GM23248 (cell line): ENCODE results near the gene N4BP2. TPM values are rescaled to one million over a fixed set of nuclear protein-coding genes. Genes with fewer than 3 reads are reported as not detected.

ENCODE experiments used
- DNase-seq: peaks from one replicate; pipeline ENCODE4 v3.0.0-alpha.2; 2015
- H2AFZ ChIP-seq: fragments of 200-600 bp; sonication (generic); 2 replicates; pipeline ENCODE4 v1.6.1; 2016; ENCODE audit warnings: antibody characterized with exemption
- H3F3A ChIP-seq: fragments of 200-600 bp; sonication (generic); 2 replicates; pipeline ENCODE4 v1.6.1; 2016; ENCODE audit warnings: mild to moderate bottlenecking, antibody characterized with exemption, mixed run types; ENCODE audit not compliant: insufficient read depth
- H3K27ac ChIP-seq: fragments of 200-600 bp; sonication (generic); 2 replicates; pipeline ENCODE4 v1.5.1; 2016; ENCODE audit warnings: mild to moderate bottlenecking
- H3K27me3 ChIP-seq: fragments of 200-600 bp; sonication (generic); replicated peaks from 2 replicates; pipeline ENCODE4 v1.6.1; 2016; ENCODE audit warnings: mild to moderate bottlenecking; ENCODE audit not compliant: insufficient read depth
- H3K36me3 ChIP-seq: fragments of 200-600 bp; sonication (generic); 2 replicates; pipeline ENCODE4 v1.6.1; 2016; ENCODE audit warnings: low read depth, mild to moderate bottlenecking
- H3K4me1 ChIP-seq: fragments of 200-600 bp; sonication (generic); 2 replicates; pipeline ENCODE4 v1.6.1; 2016; ENCODE audit warnings: mild to moderate bottlenecking; ENCODE audit not compliant: insufficient read depth
- H3K4me2 ChIP-seq: fragments of 200-600 bp; sonication (generic); one replicate; pipeline ENCODE4 v1.6.1; 2016; ENCODE audit warnings: mild to moderate bottlenecking; ENCODE audit not compliant: unreplicated experiment
- H3K4me3 ChIP-seq: fragments of 200-600 bp; sonication (generic); 2 replicates; pipeline ENCODE4 v1.5.1; 2016; ENCODE audit warnings: mild to moderate bottlenecking
- H3K79me2 ChIP-seq: fragments of 200-600 bp; sonication (generic); 2 replicates; pipeline ENCODE4 v1.6.1; 2016; ENCODE audit warnings: mild to moderate bottlenecking; ENCODE audit not compliant: insufficient read depth
- H3K9ac ChIP-seq: fragments of 200-600 bp; sonication (generic); 2 replicates; pipeline ENCODE4 v1.6.1; 2016; ENCODE audit warnings: mild to moderate bottlenecking
- H3K9me2 ChIP-seq: fragments of 200-600 bp; sonication (generic); 2 replicates; pipeline ENCODE4 v1.6.1; 2016; ENCODE audit warnings: mixed run types, mild to moderate bottlenecking, moderate library complexity; ENCODE audit not compliant: insufficient read depth
- H3K9me3 ChIP-seq: fragments of 200-600 bp; sonication (generic); one replicate; pipeline ENCODE4 v1.6.1; 2017; ENCODE audit warnings: low read depth
- H4K20me1 ChIP-seq: fragments of 200-600 bp; sonication (generic); 2 replicates; pipeline ENCODE4 v1.6.0; 2016; ENCODE audit not compliant: insufficient read depth
- EZH2 ChIP-seq: fragments of 200-600 bp; sonication (generic); IDR thresholded peaks from 2 replicates; pipeline ENCODE4 v1.6.1; 2018; ENCODE audit warnings: antibody characterized with exemption, mild to moderate bottlenecking; ENCODE audit not compliant: insufficient read depth, poor library complexity, severe bottlenecking
- EZH2phosphoT487 ChIP-seq: fragments of 200-600 bp; sonication (generic); IDR thresholded peaks from 2 replicates; pipeline ENCODE4 v1.6.1; 2018; ENCODE audit warnings: antibody characterized with exemption, moderate library complexity, mild to moderate bottlenecking, low read depth; ENCODE audit not compliant: insufficient read depth
- WGBS, 2 experiments: methylation state at CpG; one replicate each; pipeline ENCODE4 v1.1.6; 2015 to 2017; ENCODE audit warnings: low lambda C conversion rate in 2 of 2, low coverage in 1 of 2; ENCODE audit errors: missing lambda C conversion rate in 2 of 2; 5-methylcytosine and 5-hydroxymethylcytosine counted together
- in situ Hi-C: fragments of 300-500 bp; cut with MboI; formaldehyde crosslinking; loops from 2 replicates; pipeline ENCODE4 v1.15.0; 2020
- polyA plus RNA-seq: library from polyadenylated mRNA; unstranded; fragments of >200 nt; fragmentation: Nextera tagmentation; extraction: Ambion mirVana; gene quantifications from 2 replicates; pipeline ENCODE4 v1.2.1, GENCODE V29; 2016
- total RNA-seq: library from RNA; depleted of rRNA; stranded (reverse); fragments of >200 nt; shearing (Covaris generic); gene quantifications from 2 replicates; pipeline ENCODE4 v1.2.3, GENCODE V29; 2014

The N4BP2 gene
- total and polyA plus RNA-seq, 2 experiments from 2014 or later = 3.2 to 3.7 TPM

GRCh38 chr4:40032785-40033184, 23.9 kb upstream of the N4BP2 start:
- 75 to 79% methylated on average over 12 to 22 of the region's 22 CpGs for WGBS, 2 experiments
- Histone ChIP-seq H3K27ac (no peak overlapping the region), H3K79me2 (no peaks in the 10 kb centered on the region), H3K9me2 (no peaks in the 10 kb centered on the region), H3K9me3 (no peaks in the 10 kb centered on the region), H3K4me3 (no peak overlapping the region), H3F3A (no peaks in the 10 kb centered on the region), H3K27me3 (no peaks in the 10 kb centered on the region), H4K20me1 (no peaks in the 10 kb centered on the region), H3K4me1 (no peaks in the 10 kb centered on the region), H3K36me3 (no peaks in the 10 kb centered on the region), H3K9ac (no peak overlapping the region), H3K4me2 (no peak overlapping the region), H2AFZ (no peak overlapping the region)
- in situ Hi-C loops = no loop called here
- TF ChIP-seq EZH2 (no peak), EZH2phosphoT487 (no peak)
- DNase-seq = no peak

- Histone ChIP-seq H3F3A (0 out of 2 replicates have a peak, but pooled peaks cover under 1% of the 10 kb centered on the region), H3K4me3 (no peak overlapping the region), H3K4me2 (no peak overlapping the region), H3K36me3 (no peaks in the 10 kb centered on the region), H3K9me3 (no peaks in the 10 kb centered on the region), H3K9me2 (no peaks in the 10 kb centered on the region), H3K4me1 (peaks cover 1% of the 10 kb centered on the region; the same call in 1 of the 2 replicates), H3K27ac (no peak overlapping the region), H3K79me2 (no peaks in the 10 kb centered on the region), H3K27me3 (no peaks in the 10 kb centered on the region), H2AFZ (no peak overlapping the region), H3K9ac (no peak overlapping the region), H4K20me1 (no peaks in the 10 kb centered on the region)
- 69 to 72% methylated on average over 2 of the region's 2 CpGs for WGBS, 2 experiments
- no peak for TF ChIP-seq EZH2phosphoT487
- no peak for TF ChIP-seq EZH2
- DNase-seq = no peak
- in situ Hi-C loops = no loop called here
These were observed 23.0 kb upstream of the N4BP2 start for GRCh38 chr4:40033613-40034012.

- Histone ChIP-seq H3K4me1 (peaks cover 5% of the 10 kb centered on the region; the same call in 1 of the 2 replicates), H2AFZ (peak overlapping the region; percentile 43), H3K9me3 (no peaks in the 10 kb centered on the region), H3K4me3 (no peak overlapping the region), H3K27me3 (no peaks in the 10 kb centered on the region), H3K79me2 (no peaks in the 10 kb centered on the region), H4K20me1 (no peaks in the 10 kb centered on the region), H3K9ac (no peak overlapping the region), H3K4me2 (peak overlapping the region; percentile 28), H3K36me3 (no peaks in the 10 kb centered on the region), H3K9me2 (no peaks in the 10 kb centered on the region), H3K27ac (peak overlapping the region; percentile 45), H3F3A (0 out of 2 replicates have a peak, but pooled peaks cover 4% of the 10 kb centered on the region)
- in situ Hi-C loops = no loop called here
- TF ChIP-seq EZH2 (no peak), EZH2phosphoT487 (no peak)
- peak; percentile 79 for DNase-seq
- WGBS, 2 experiments = 2 to 3% methylated on average over 7 of the region's 7 CpGs
These were observed 17.7 kb upstream of the N4BP2 start for GRCh38 chr4:40038977-40039376.

- Histone ChIP-seq H4K20me1 (no peaks in the 10 kb centered on the region), H3K27me3 (no peaks in the 10 kb centered on the region), H3K4me3 (no peak overlapping the region), H3K27ac (no peak overlapping the region), H3K9me2 (no peaks in the 10 kb centered on the region), H2AFZ (no peak overlapping the region), H3K9ac (no peak overlapping the region), H3K9me3 (no peaks in the 10 kb centered on the region), H3F3A (0 out of 2 replicates have a peak, but pooled peaks cover 4% of the 10 kb centered on the region), H3K4me2 (no peak overlapping the region), H3K79me2 (no peaks in the 10 kb centered on the region), H3K4me1 (peaks cover 6% of the 10 kb centered on the region; the same call in 1 of the 2 replicates), H3K36me3 (no peaks in the 10 kb centered on the region)
- WGBS, 2 experiments = 96% methylated on average over 4 of the region's 4 CpGs
- TF ChIP-seq EZH2 = no peak
- no peak for TF ChIP-seq EZH2phosphoT487
- in situ Hi-C loops = no loop called here
- DNase-seq = no peak
These were observed 15.7 kb upstream of the N4BP2 start for GRCh38 chr4:40040908-40041307.

- Histone ChIP-seq H3K4me3 (no peak overlapping the region), H3K4me1 (peaks cover 7% of the 10 kb centered on the region; the same call in 1 of the 2 replicates), H3K36me3 (no peaks in the 10 kb centered on the region), H3K9me2 (no peaks in the 10 kb centered on the region), H3K9ac (no peak overlapping the region), H3F3A (peaks cover 9% of the 10 kb centered on the region; the same call in 1 of the 2 replicates), H4K20me1 (no peaks in the 10 kb centered on the region), H2AFZ (no peak overlapping the region), H3K27me3 (no peaks in the 10 kb centered on the region), H3K9me3 (no peaks in the 10 kb centered on the region), H3K79me2 (no peaks in the 10 kb centered on the region), H3K4me2 (no peak overlapping the region), H3K27ac (no peak overlapping the region)
- in situ Hi-C loops = no loop called here
- 96 to 97% methylated on average over 24 of the region's 24 CpGs for WGBS, 2 experiments
- TF ChIP-seq EZH2 (no peak), EZH2phosphoT487 (no peak)
- DNase-seq = no peak
These were observed 12.9 kb upstream of the N4BP2 start for GRCh38 chr4:40043786-40044185.
